ENCODE results near the gene HLX.

HLX gene

GRCh38 chr1:220927442-220927841 lies 48.2 kb downstream of the HLX start:
- H3K27ac ChIP-seq (ENCODE audit: poor library complexity, severe bottlenecking): no peak overlapping the region
- no peaks in the 10 kb centered on the region for H3K27me3 ChIP-seq (ENCODE audit: insufficient read depth, poor library complexity, severe bottlenecking)
- no peaks in the 10 kb centered on the region for H3K4me1 ChIP-seq (ENCODE audit: insufficient read depth, poor library complexity, severe bottlenecking)
- no peaks in the 10 kb centered on the region for H3K36me3 ChIP-seq (ENCODE audit: low read depth)
- DNase-seq (ENCODE audit: low spot score): no peak
- ATAC-seq (ENCODE audit: low read depth): no peak
- H3K9me3 ChIP-seq (ENCODE audit: severe bottlenecking): no peaks in the 10 kb centered on the region
- no peak for TF ChIP-seq CTCF (IDR thresholded peaks at IDR 0.05; ENCODE audit: poor library complexity, severe bottlenecking)
- no peak overlapping the region for H3K4me3 ChIP-seq (ENCODE audit: severe bottlenecking)

- no peak overlapping the region for H3K4me3 ChIP-seq (ENCODE audit: severe bottlenecking)
- no peak overlapping the region for H3K27ac ChIP-seq (ENCODE audit: poor library complexity, severe bottlenecking)
- no peaks in the 10 kb centered on the region for H3K4me1 ChIP-seq (ENCODE audit: insufficient read depth, poor library complexity, severe bottlenecking)
- no peaks in the 10 kb centered on the region for H3K36me3 ChIP-seq (ENCODE audit: low read depth)
- H3K27me3 ChIP-seq (ENCODE audit: insufficient read depth, poor library complexity, severe bottlenecking): no peaks in the 10 kb centered on the region
- DNase-seq (ENCODE audit: low spot score) (no peak), ATAC-seq (ENCODE audit: low read depth) (no peak)
- no peak for TF ChIP-seq CTCF (IDR thresholded peaks at IDR 0.05; ENCODE audit: poor library complexity, severe bottlenecking)
- no peaks in the 10 kb centered on the region for H3K9me3 ChIP-seq (ENCODE audit: severe bottlenecking)
Measured at GRCh38 chr1:220928320-220928719, 49.1 kb downstream of the HLX start.

- no peak for TF ChIP-seq CTCF (IDR thresholded peaks at IDR 0.05; ENCODE audit: poor library complexity, severe bottlenecking)
- no peaks in the 10 kb centered on the region for H3K36me3 ChIP-seq (ENCODE audit: low read depth)
- H3K4me1 ChIP-seq (ENCODE audit: insufficient read depth, poor library complexity, severe bottlenecking): no peaks in the 10 kb centered on the region
- no peak overlapping the region for H3K27ac ChIP-seq (ENCODE audit: poor library complexity, severe bottlenecking)
- no peak for DNase-seq (ENCODE audit: low spot score)
- no peaks in the 10 kb centered on the region for H3K9me3 ChIP-seq (ENCODE audit: severe bottlenecking)
- H3K27me3 ChIP-seq (ENCODE audit: insufficient read depth, poor library complexity, severe bottlenecking): no peaks in the 10 kb centered on the region
- H3K4me3 ChIP-seq (ENCODE audit: severe bottlenecking): no peak overlapping the region
- ATAC-seq (ENCODE audit: low read depth): no peak
Measured at GRCh38 chr1:220928725-220929300, 49.6 kb downstream of the HLX start.

GRCh38 chr1:220929304-220929703 lies 50.1 kb downstream of the HLX start:
- no peak overlapping the region for H3K4me3 ChIP-seq (ENCODE audit: severe bottlenecking)
- H3K36me3 ChIP-seq (ENCODE audit: low read depth): no peaks in the 10 kb centered on the region
- no peak for TF ChIP-seq CTCF (IDR thresholded peaks at IDR 0.05; ENCODE audit: poor library complexity, severe bottlenecking)
- H3K27ac ChIP-seq (ENCODE audit: poor library complexity, severe bottlenecking): no peak overlapping the region
- no peak for DNase-seq (ENCODE audit: low spot score)
- ATAC-seq (ENCODE audit: low read depth): no peak
- no peaks in the 10 kb centered on the region for H3K27me3 ChIP-seq (ENCODE audit: insufficient read depth, poor library complexity, severe bottlenecking)
- H3K9me3 ChIP-seq (ENCODE audit: severe bottlenecking): no peaks in the 10 kb centered on the region
- no peaks in the 10 kb centered on the region for H3K4me1 ChIP-seq (ENCODE audit: insufficient read depth, poor library complexity, severe bottlenecking)
